GM18511 (cell line): ENCODE measurements around the gene CPPED1.

Source experiments
- ATAC-seq: cut with Tn5 transposase; IDR thresholded peaks from one replicate; pipeline ENCODE4 v1.9.1; 2021; ENCODE audit warnings: mild to moderate bottlenecking, moderate library complexity; ENCODE audit not compliant: unreplicated experiment

Gene CPPED1

DNA sequence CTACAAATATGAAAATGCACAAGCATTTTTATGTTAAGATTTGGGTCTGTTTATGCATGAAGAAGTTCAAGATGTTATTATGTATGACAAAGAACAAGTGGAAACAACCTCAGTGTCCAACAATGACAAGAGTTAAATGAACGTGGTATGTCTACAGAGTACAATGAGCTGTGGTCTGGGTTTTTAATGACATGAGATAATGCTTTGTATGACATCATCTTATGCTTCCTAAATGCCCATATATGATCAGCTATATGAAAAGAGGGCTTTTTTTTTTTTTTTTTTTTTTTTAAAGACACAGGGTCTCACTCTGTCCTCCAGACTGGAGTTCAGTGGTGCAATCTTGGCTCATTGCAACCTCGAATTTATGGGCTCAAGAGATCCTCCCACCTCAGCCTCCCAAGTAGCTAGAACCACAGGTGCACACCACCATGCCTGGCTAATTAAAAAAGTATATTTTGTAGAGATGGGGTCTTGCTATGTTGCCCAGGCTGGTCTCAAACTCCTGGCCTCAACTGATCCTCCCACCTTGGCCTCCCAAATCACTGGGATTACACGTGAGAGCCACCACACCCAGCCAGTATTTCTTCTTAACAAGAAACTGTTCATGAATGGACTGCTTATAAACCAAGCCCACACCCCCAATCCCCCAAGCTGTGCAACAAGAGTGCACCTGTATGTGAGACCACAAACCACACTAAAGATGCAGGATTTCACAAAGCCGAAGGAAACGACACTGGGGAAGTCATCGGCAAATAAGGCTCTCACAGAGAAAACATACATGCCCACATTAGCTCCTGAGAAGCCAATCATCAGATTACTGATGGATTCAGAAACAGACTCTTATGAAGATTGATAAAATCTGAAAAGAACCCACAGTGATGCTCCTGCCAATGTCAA is 114.5 kb downstream of the CPPED1 start:
- no peak for ATAC-seq

DNA sequence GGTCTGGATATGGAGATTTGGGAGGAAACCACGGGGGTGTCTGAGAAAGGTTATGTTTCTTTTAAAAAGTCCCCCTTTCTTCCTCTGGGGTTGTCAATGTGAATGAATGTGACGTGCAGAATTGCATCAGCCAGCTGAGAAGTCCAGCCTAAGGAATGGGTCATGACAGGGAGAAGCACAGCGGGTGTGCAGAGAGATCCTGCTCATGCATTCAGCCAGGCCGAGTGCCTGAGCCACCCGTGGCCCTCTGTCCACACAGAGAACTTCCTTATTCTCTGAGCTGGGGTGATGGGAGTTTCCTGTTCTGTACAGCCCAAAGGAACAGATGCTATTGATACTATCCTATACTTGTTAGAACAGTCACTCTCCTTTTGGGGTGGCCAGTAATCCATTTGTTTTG is 117.9 kb downstream of the CPPED1 start:
- no peak for ATAC-seq

- no peak for ATAC-seq
Observed at GRCh38 chr16:12682432-12683165, 121.1 kb downstream of the CPPED1 start.

GRCh38 chr16:12681653-12682052 is 122.0 kb downstream of the CPPED1 start:
- ATAC-seq: no peak

DNA sequence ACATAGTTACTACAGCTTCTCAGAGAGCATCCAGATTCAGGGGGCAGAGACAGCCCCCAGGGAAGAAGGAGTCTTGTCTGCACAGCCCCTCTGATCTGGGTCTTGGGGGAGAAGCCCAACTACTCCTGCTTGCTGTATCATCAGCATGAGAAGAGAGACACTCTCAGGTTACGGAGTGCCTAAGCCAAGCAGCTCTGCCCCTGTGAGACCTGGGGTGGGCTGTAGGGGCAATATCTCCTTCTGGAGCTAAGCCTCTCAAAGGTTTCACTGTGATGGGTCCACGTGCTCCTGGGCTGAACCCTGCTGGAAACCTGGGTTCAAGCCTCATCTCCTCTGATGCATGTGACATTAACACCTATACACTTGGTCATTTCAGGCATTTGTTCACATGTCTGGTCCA is 123.2 kb downstream of the CPPED1 start:
- ATAC-seq: no peak

- no peak for ATAC-seq
Observed at GRCh38 chr16:12679660-12680272, 123.9 kb downstream of the CPPED1 start.

- ATAC-seq: no peak
Observed at GRCh38 chr16:12678983-12679382, 124.7 kb downstream of the CPPED1 start.

DNA sequence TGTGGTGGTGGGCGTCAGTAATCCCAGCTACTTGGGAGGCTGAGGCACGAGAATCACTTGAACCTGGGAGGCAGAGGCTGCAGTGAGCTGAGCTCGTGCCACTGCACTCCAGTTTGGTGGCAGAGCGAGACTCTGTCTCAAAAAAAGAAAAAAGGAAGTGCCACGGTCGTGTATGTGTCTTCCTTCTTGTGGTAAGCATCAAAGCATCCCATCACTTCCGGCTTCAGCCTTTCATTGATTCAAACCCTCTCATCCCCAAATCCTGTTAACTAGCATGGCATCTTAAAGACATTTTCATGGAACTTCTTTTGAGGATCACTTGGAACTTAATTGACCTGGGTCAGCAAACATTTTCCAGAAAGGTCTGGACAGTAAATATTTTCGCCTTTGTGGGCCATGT is 126.2 kb downstream of the CPPED1 start:
- no peak for ATAC-seq

DNA sequence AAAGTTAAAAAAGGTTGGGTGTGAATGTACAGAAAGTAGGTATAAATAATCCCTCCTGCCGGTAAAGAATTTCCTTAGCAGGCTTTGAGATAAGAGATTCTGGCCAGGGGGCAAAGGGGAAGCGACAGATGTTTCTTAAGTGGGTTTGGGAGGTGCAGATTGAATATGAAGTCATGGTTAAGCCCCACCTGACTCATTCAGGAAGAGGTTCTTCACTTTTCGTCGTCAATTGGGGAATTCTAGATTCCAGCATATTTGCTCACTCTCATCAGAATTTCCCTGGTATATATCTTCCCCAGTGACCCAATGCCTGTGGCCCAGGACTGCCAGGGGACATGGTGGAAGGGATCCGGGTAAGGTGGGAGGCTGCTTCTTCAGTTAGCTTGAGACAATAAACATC is 127.8 kb downstream of the CPPED1 start:
- ATAC-seq: no peak

- ATAC-seq: no peak
Observed at GRCh38 chr16:12675046-12675445, 128.6 kb downstream of the CPPED1 start.

- no peak for ATAC-seq
Observed at GRCh38 chr16:12674524-12674923, 129.2 kb downstream of the CPPED1 start.

- ATAC-seq: no peak
Observed at GRCh38 chr16:12674071-12674470, 129.6 kb downstream of the CPPED1 start.

GRCh38 chr16:12673466-12673865 is 130.2 kb downstream of the CPPED1 start:
- no peak for ATAC-seq

DNA sequence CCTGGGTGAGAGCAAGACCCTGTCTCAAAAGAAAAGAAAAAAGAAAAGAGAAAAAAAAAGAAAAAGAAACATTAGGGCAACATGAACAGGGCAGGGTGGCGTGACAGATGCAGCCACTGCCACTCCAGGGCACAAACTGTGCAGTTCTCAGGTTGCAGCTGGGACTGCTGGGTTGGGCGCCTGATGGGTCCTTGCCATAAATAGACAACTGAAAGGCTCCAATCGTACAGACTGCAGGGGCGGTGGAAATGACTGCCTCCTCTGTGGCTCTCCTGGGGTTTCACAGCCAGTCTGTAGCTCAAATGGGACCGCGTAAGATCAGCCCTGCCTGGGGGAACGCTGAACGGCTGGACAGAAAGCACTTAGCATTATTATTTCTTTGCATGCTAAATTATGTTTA is 130.7 kb downstream of the CPPED1 start:
- ATAC-seq: no peak

- no peak for ATAC-seq
Observed at GRCh38 chr16:12669908-12670307, 133.8 kb downstream of the CPPED1 start.

DNA sequence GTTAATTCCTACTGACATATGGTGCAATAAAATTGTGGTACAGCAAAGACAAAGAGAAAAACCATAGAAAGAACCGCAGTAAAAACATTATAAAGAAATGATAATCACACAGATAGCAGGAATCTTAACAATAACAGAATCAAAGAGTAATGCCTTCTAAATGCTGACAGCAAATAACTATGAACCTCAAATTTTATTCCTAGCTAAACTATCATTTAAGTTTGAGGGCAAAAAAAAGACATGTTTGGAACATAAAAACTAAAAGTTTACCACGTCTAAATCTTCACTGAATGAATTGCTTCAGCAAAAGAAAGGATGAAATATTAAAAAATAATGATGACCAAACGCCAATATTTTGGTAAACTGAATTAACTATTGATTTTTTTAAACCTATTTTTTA is 135.8 kb downstream of the CPPED1 start:
- ATAC-seq: no peak

DNA sequence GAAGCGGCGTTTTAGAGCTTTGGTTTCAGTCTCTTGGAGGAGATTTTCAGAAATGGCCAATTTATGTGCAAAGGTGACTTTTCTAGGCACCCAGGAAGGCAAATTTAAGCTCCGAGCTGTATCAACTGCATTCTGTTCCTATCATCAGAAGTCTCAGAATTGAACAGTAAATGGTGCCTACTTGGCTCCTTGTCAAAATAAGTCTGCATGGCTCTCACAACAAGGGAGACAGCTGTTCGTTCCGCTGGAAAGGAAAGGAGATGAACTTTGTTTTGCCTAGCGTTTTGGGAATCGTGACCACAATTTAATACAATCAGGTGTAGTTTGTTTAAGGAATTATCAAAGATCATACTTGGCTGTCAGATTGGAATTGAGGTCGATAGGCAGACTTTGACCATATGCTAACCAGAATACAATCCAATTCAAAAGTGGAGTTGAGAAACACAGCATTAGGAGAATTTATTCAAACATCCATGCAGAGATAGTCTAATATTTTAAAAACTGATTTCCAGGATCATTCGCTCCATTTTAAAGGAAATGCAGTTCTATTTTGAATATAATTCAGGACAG is 139.4 kb downstream of the CPPED1 start:
- no peak for ATAC-seq

DNA sequence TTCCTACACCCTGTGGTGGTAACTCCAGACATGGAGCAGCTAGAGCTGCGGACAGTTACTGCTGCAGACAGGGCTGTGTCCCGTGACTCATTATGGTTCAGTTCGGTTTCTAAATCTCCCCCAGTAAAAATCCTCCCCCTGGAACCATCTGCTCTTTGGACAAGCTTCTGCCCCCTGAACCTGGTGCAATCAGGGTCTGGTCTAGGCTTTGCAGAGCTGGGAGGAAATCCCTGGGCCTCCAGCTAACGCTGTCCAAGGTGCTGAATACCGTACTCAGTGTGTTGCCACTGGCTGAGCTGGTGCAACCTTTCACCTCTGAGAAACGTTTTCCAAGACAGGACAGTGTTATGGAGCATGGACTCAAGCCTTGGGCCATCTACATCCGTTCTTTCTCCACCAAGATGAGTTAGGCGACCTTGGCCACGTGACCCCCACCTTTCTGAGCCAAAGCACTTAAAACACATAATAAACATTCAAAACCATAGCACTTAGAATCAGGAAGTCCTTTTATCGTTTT is 142.0 kb downstream of the CPPED1 start:
- ATAC-seq: no peak

DNA sequence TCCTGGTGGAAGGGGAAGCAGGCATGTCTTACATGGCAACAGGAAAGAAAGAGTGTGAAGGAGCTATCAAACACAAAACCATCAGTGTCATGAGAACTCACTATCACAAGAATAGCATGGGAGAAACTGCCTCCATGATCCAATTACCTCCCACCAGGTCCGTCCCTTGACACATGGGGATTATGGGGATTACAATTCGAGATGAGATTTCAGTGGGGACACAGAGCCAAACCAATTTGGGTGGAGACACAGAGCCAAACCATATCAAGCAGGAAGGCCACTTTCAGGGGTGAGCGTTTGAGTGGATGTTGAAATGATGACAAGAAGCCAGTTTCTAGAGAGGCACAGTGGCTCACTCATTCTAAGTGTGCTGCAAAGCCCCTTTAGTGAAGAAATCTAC is 143.8 kb downstream of the CPPED1 start:
- ATAC-seq: no peak

- ATAC-seq: no peak
Observed at GRCh38 chr16:12658506-12658905, 145.2 kb downstream of the CPPED1 start.

DNA sequence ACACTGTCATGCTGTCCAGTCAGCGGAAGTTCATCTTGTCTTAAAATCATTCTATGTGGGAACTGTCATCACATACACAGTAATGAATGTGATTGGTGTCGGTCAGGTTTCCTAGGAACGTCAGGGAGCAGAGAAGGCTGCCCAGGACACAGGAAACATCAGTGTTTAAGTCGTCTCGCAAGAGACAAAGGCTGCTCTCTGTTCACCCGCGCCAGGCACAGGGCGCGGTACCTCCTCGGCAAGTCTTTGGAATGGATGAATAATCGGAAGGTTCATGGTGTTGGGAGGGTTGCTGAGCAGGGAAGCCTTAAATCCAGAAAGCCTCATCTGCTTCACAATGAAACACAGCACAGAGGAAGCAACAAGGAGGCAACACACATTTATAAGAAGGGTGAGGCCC is 148.2 kb downstream of the CPPED1 start:
- ATAC-seq: no peak
